Lower leg skin (tissue), 4 donors: ENCODE measurements around the gene SEL1L3. TPM values are rescaled to one million over a fixed set of nuclear protein-coding genes. Genes with fewer than 3 reads are reported as not detected.

Experiments
- DNase-seq, 2 donors: peaks; one replicate each; pipeline ENCODE4 v3.0.0-alpha.2; 2019; ENCODE audit warnings: low spot score in 2 of 2
- H3K4me3 ChIP-seq: fragments of 200-600 bp; sonication (generic); 2 replicates; pipeline ENCODE4 v1.5.1; 2017; ENCODE audit warnings: mild to moderate bottlenecking, low read depth; ENCODE audit not compliant: poor library complexity, severe bottlenecking
- POLR2A ChIP-seq, 2 donors: fragments of 450-650 bp; IDR thresholded peaks; one replicate each; pipeline ENCODE4 v1.6.1; 2016 to 2017; ENCODE audit warnings: antibody characterized with exemption in 2 of 2, mild to moderate bottlenecking in 1 of 2, moderate library complexity in 1 of 2
- WGBS, 2 donors: methylation state at CpG; one replicate each; pipeline ENCODE4 v1.1.5; 2018; 5-methylcytosine and 5-hydroxymethylcytosine counted together
- intact Hi-C: fragments of 100-400 bp; cut with DNase I; formaldehyde crosslinking; loops from one replicate; pipeline ENCODE4 v1.15.0; 2023; ENCODE audit warnings: low total_unique reads
- total RNA-seq, 4 donors: library from RNA; depleted of rRNA; stranded (reverse); fragments of >200 nt; gene quantifications; one replicate each; pipeline ENCODE4 v1.1.0, GENCODE V29; 2016
- TF ChIP-seq, protein P1 (sequence below), 3 donors: fragments of 450-650 bp; IDR thresholded peaks; one replicate each; pipeline ENCODE4 v1.5.1; 2016; ENCODE audit warnings: antibody characterized with exemption in 3 of 3, mild to moderate bottlenecking in 3 of 3, moderate library complexity in 2 of 3

The SEL1L3 gene
- total RNA-seq, 4 donors from 2014 or later, result 5.2 to 20.1 (median 5.9) TPM

DNA sequence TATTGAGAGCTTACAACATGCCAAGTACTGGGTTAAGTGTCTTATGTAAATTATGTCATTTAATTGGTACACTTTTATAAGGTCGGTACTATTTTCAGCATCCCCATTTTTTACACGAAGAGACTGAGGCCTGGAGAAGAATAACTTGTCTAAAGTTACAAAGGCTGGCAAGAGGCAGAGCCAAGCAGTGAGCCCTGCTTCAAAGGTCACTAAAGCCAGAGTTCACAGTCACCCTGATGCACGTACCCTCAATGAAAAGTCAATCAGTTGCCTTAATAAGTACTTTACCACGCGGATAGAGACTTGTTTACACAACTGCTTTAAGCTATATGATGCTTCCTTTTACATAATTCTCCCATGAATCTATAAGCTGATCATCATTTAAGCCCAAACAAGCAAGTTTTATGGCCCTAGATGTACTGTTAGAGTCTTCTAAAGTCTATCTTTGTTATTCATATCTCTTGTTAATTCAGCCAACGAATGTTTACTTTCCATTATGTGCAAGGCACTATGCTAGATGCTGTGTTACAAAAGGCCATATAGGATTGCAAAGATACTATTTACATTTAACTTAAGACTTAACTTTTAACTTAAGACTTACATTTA, 57.4 kb downstream of the SEL1L3 start:
- TF ChIP-seq, protein P1, sequence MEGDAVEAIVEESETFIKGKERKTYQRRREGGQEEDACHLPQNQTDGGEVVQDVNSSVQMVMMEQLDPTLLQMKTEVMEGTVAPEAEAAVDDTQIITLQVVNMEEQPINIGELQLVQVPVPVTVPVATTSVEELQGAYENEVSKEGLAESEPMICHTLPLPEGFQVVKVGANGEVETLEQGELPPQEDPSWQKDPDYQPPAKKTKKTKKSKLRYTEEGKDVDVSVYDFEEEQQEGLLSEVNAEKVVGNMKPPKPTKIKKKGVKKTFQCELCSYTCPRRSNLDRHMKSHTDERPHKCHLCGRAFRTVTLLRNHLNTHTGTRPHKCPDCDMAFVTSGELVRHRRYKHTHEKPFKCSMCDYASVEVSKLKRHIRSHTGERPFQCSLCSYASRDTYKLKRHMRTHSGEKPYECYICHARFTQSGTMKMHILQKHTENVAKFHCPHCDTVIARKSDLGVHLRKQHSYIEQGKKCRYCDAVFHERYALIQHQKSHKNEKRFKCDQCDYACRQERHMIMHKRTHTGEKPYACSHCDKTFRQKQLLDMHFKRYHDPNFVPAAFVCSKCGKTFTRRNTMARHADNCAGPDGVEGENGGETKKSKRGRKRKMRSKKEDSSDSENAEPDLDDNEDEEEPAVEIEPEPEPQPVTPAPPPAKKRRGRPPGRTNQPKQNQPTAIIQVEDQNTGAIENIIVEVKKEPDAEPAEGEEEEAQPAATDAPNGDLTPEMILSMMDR (IDR thresholded peaks at IDR 0.05), result no peak
- TF ChIP-seq POLR2A (IDR thresholded peaks at IDR 0.05), result no peak
- no peak overlapping the region for H3K4me3 ChIP-seq
- DNase-seq, result no peak
- 88 to 90% methylated on average over 6 of the region's 6 CpGs for WGBS, 2 donors
- intact Hi-C loops, result no loop called here

DNA sequence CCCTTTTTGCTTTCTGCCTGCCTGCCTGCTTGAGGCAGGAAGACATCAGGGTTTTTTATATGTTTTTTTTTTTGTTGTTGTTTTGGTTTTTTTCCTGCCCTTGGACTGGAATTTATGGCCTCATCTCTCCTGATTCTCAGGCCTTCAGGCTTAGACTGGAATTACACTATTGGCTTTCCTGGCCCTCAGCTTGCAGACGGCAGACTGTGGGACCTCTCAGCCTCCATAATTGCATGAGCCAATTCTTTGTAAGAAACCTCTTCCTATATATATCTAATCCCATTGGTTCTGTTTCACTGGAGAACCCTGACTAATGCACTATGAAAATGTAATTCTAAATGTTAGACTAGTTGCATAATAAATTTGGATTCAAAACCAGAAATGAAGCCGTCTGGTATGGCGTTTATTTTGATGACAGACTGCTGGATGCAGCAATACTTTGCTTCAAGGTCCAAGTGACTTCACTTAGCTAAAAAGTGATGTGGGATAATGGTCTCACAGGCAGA, 59.0 kb downstream of the SEL1L3 start:
- intact Hi-C loops, result no loop called here
- no peak for DNase-seq
- TF ChIP-seq, protein P1 (IDR thresholded peaks at IDR 0.05), result no peak
- no peak for TF ChIP-seq POLR2A (IDR thresholded peaks at IDR 0.05)
- no peak overlapping the region for H3K4me3 ChIP-seq
- WGBS, 2 donors, result 77 to 84% methylated on average over 3 of the region's 3 CpGs

DNA sequence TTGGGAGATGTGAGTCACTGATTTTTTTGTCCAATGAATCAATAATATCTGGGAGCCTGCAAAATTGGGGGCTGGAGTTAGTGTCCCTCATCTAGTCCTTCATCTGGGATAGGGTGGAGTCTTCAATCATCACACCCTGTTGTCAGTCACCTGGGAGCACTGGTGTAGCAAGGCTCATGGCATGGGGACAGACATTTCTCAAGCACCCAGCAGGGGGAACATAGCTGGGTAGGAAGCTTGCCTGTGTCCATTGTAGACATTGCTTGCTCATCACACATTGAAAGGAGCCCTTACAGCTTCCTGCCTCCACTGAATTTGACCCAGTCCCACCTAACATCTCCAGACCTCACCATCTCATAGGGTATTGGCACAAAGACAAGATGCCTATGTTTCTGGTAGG, 61.2 kb downstream of the SEL1L3 start:
- TF ChIP-seq, protein P1 (IDR thresholded peaks at IDR 0.05), result no peak
- TF ChIP-seq POLR2A (IDR thresholded peaks at IDR 0.05), result no peak
- no peak overlapping the region for H3K4me3 ChIP-seq
- DNase-seq, result peak in 1 of 2 donors; percentile 13
- intact Hi-C loops, result no loop called here

DNA sequence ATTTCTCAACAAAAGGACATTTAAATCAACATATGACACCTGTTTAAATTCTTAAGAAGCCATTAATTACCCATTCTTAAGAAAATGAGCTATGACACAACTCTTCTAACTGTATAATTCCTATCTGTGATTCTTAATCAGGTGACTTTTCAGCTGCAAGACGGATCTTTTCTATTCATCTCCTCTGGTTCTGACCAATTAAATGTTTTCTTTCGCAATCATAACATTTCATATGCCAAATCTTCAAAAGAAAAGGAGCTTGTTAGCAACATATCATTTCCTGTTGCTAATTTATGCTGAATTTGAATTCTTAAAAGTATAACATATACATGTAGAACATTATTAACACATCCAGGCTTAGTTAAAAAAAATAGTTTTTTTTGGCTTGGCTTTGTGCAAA, 62.5 kb downstream of the SEL1L3 start:
- no peak for DNase-seq
- intact Hi-C loops, result no loop called here
- WGBS, 2 donors, result 58 to 60% methylated on average over 2 of the region's 2 CpGs
- TF ChIP-seq POLR2A (IDR thresholded peaks at IDR 0.05), result no peak
- TF ChIP-seq, protein P1 (IDR thresholded peaks at IDR 0.05), result no peak
- no peak overlapping the region for H3K4me3 ChIP-seq

DNA sequence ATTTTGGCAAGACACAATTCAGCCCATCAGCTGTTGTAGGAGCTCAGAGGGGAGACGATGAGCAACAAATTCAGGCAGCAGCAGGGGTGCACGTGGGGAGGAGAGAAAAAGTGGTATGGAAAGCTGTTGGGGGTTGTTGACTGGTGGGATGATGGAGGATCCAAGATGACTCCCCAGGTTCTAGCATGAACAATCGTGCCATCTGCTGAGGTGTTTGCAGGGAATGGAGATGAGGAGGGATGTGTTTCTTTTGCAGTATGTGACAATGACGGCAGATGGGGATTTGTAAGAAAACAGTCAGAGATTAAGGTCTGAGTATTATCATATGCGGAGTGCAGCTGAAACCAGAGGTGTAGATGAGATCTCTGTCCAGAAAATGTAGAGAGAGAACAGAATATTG, 63.3 kb downstream of the SEL1L3 start:
- 90 to 93% methylated on average over 5 of the region's 5 CpGs for WGBS, 2 donors
- intact Hi-C loops, result no loop called here
- DNase-seq, result peak in 1 of 2 donors; percentile 26
- TF ChIP-seq, protein P1 (IDR thresholded peaks at IDR 0.05), result no peak
- TF ChIP-seq POLR2A (IDR thresholded peaks at IDR 0.05), result no peak
- no peak overlapping the region for H3K4me3 ChIP-seq

DNA sequence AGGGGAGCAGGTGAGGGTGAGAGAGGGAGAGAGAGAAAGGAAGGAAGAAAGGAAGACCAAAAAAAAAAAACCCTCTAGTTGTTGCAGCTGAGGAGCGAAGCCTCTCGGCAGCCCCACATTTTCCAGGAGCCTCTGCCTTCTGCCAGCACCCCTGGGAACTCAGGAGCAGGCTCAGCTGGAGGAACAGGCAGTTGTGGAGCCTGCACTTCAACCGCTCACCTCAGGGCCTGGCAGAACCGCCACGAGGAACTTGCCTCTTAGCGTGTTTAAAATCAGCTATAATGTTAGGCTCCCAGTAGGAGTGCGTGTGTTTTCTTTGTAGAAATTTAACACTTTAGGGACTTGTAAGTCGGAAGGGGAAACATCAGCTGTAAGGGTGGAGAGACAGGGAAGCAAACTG, 65.7 kb downstream of the SEL1L3 start:
- intact Hi-C loops, result no loop called here
- no peak overlapping the region for H3K4me3 ChIP-seq
- WGBS, 2 donors, result 54 to 62% methylated on average over 8 of the region's 8 CpGs
- TF ChIP-seq POLR2A (IDR thresholded peaks at IDR 0.05), result no peak
- TF ChIP-seq, protein P1 (IDR thresholded peaks at IDR 0.05), result no peak
- DNase-seq, result peak in 1 of 2 donors; percentile 34
